Mesendoderm (in vitro differentiated cells): ENCODE results near the gene IGLON5.

Experiments used
- DNase-seq: peaks from one replicate; pipeline ENCODE4 v3.0.0; 2013
- H2AK5ac ChIP-seq: 2 replicates; pipeline ENCODE4 v1.6.1; 2013; ENCODE audit warnings: low read length, inconsistent platforms
- H2BK120ac ChIP-seq: 2 replicates; pipeline ENCODE4 v1.6.1; 2013; ENCODE audit warnings: low read depth, mild to moderate bottlenecking, low read length, moderate library complexity, mixed read lengths
- H2BK15ac ChIP-seq: replicated peaks from 2 replicates; pipeline ENCODE4 v1.6.1; 2013; ENCODE audit warnings: low read depth, mild to moderate bottlenecking, moderate library complexity
- H2BK5ac ChIP-seq: 2 replicates; pipeline ENCODE4 v1.6.1; 2013; ENCODE audit warnings: low read length, inconsistent platforms
- H3K18ac ChIP-seq: 2 replicates; pipeline ENCODE4 v1.6.1; 2013; ENCODE audit warnings: mild to moderate bottlenecking, low read length, mixed read lengths
- H3K23ac ChIP-seq: one replicate; pipeline ENCODE4 v1.6.1; 2013; ENCODE audit warnings: low read length
- H3K27ac ChIP-seq: 2 replicates; pipeline ENCODE4 v1.5.1; 2013; ENCODE audit warnings: low read depth, mild to moderate bottlenecking, inconsistent platforms, low read length, moderate library complexity
- H3K27me3 ChIP-seq: 2 replicates; pipeline ENCODE4 v1.6.1; 2013; ENCODE audit warnings: low read length, control low read depth, mild to moderate bottlenecking, inconsistent platforms; ENCODE audit not compliant: insufficient read depth, poor library complexity
- H3K36me3 ChIP-seq: 2 replicates; pipeline ENCODE4 v1.6.1; 2013; ENCODE audit warnings: low read length, inconsistent platforms; ENCODE audit not compliant: control insufficient read depth, insufficient read depth
- H3K4ac ChIP-seq: one replicate; pipeline ENCODE4 v1.6.1; 2013; ENCODE audit warnings: low read depth, mild to moderate bottlenecking, low read length, moderate library complexity
- H3K4me1 ChIP-seq: 2 replicates; pipeline ENCODE4 v1.6.1; 2013; ENCODE audit warnings: low read depth, low read length, inconsistent platforms; ENCODE audit not compliant: control insufficient read depth
- H3K4me2 ChIP-seq: 2 replicates; pipeline ENCODE4 v1.6.1; 2013; ENCODE audit warnings: low read length
- H3K4me3 ChIP-seq: 2 replicates; pipeline ENCODE4 v1.5.1; 2013; ENCODE audit warnings: mild to moderate bottlenecking, low read length
- H3K56ac ChIP-seq: one replicate; pipeline ENCODE4 v1.6.1; 2013; ENCODE audit warnings: low read length
- H3K79me1 ChIP-seq: 2 replicates; pipeline ENCODE4 v1.6.1; 2013; ENCODE audit warnings: low read length, inconsistent platforms
- H3K79me2 ChIP-seq: 2 replicates; pipeline ENCODE4 v1.6.1; 2013; ENCODE audit warnings: mild to moderate bottlenecking, low read length; ENCODE audit not compliant: control insufficient read depth, insufficient read depth
- H3K9ac ChIP-seq: 2 replicates; pipeline ENCODE4 v1.6.1; 2013; ENCODE audit warnings: low read length, inconsistent platforms
- H4K5ac ChIP-seq: one replicate; pipeline ENCODE4 v1.6.1; 2013; ENCODE audit warnings: low read length
- H4K8ac ChIP-seq: one replicate; pipeline ENCODE4 v1.6.1; 2013; ENCODE audit warnings: low read depth, mild to moderate bottlenecking, control low read depth, low read length, moderate library complexity
- WGBS: extraction: QIAGEN DNeasy Blood & Tissue Kit; methylation state at CpG from one replicate; pipeline ENCODE4 v1.1.7; 2013; ENCODE audit warnings: low lambda C conversion rate, missing lambda C conversion rate; ENCODE audit not compliant: insufficient coverage; ENCODE audit errors: extremely low coverage; 5-methylcytosine and 5-hydroxymethylcytosine counted together

The IGLON5 gene

GRCh38 chr19:51277112-51277511 is 34.3 kb upstream of the IGLON5 start:
- no peak overlapping the region for H4K8ac ChIP-seq
- no peak overlapping the region for H3K27ac ChIP-seq
- no peak for DNase-seq
- H3K4me3 ChIP-seq = no peak overlapping the region
- H3K79me2 ChIP-seq = no peaks in the 10 kb centered on the region
- H3K9ac ChIP-seq = no peak overlapping the region
- H4K5ac ChIP-seq = no peak overlapping the region
- no peak overlapping the region for H3K4ac ChIP-seq
- no peak overlapping the region for H3K18ac ChIP-seq
- no peak overlapping the region for H3K56ac ChIP-seq
- H3K36me3 ChIP-seq = no peaks in the 10 kb centered on the region
- no peaks in the 10 kb centered on the region for H3K27me3 ChIP-seq
- no peak overlapping the region for H2AK5ac ChIP-seq
- H2BK5ac ChIP-seq = no peak overlapping the region
- H2BK15ac ChIP-seq = no peak overlapping the region
- H3K79me1 ChIP-seq = no peaks in the 10 kb centered on the region
- no peaks in the 10 kb centered on the region for H3K4me1 ChIP-seq
- H3K4me2 ChIP-seq = no peak overlapping the region
- no peak overlapping the region for H2BK120ac ChIP-seq
- WGBS = no CpG with 5 or more reads among the region's 3 CpGs
- H3K23ac ChIP-seq = no peak overlapping the region

- no peak overlapping the region for H3K18ac ChIP-seq
- no peak overlapping the region for H2BK15ac ChIP-seq
- no CpG with 5 or more reads among the region's 4 CpGs for WGBS
- H3K23ac ChIP-seq = no peak overlapping the region
- DNase-seq = no peak
- no peak overlapping the region for H3K27ac ChIP-seq
- H3K27me3 ChIP-seq = no peaks in the 10 kb centered on the region
- H3K56ac ChIP-seq = no peak overlapping the region
- no peak overlapping the region for H3K4ac ChIP-seq
- no peaks in the 10 kb centered on the region for H3K36me3 ChIP-seq
- H3K79me1 ChIP-seq = no peaks in the 10 kb centered on the region
- H4K8ac ChIP-seq = no peak overlapping the region
- no peak overlapping the region for H2BK120ac ChIP-seq
- H3K79me2 ChIP-seq = no peaks in the 10 kb centered on the region
- H3K9ac ChIP-seq = no peak overlapping the region
- H4K5ac ChIP-seq = no peak overlapping the region
- H3K4me3 ChIP-seq = no peak overlapping the region
- H2BK5ac ChIP-seq = no peak overlapping the region
- H3K4me2 ChIP-seq = no peak overlapping the region
- H2AK5ac ChIP-seq = no peak overlapping the region
- H3K4me1 ChIP-seq = no peaks in the 10 kb centered on the region
These were observed 29.1 kb upstream of the IGLON5 start for GRCh38 chr19:51282335-51282734.

DNA sequence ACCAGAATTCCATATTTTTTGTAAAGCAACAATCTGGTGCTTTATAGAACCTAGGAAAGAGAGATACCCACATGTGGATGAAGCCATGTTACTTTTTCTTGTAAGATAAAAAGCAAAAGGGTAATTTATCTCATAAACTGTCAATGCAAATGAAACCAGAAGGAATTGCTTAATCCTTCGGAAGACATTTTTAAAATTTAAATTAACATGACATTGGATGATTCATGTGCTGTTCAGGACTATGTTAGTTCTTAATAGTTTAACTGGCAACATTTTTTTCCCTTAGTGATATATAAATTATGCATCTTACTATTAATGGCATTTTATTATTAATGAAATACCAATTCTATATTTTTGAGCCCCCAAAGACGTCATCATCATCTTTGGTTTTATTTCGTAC is 25.8 kb upstream of the IGLON5 start:
- no peak overlapping the region for H3K27ac ChIP-seq
- H3K23ac ChIP-seq = no peak overlapping the region
- H2AK5ac ChIP-seq = no peak overlapping the region
- no peaks in the 10 kb centered on the region for H3K36me3 ChIP-seq
- no peak overlapping the region for H3K4ac ChIP-seq
- no peaks in the 10 kb centered on the region for H3K4me1 ChIP-seq
- DNase-seq = no peak
- H2BK15ac ChIP-seq = no peak overlapping the region
- H4K8ac ChIP-seq = no peak overlapping the region
- H3K4me2 ChIP-seq = no peak overlapping the region
- H3K79me1 ChIP-seq = no peaks in the 10 kb centered on the region
- H2BK120ac ChIP-seq = no peak overlapping the region
- H3K56ac ChIP-seq = no peak overlapping the region
- H3K27me3 ChIP-seq = no peaks in the 10 kb centered on the region
- WGBS = no CpG with 5 or more reads among the region's 3 CpGs
- H3K4me3 ChIP-seq = no peak overlapping the region
- H3K18ac ChIP-seq = no peak overlapping the region
- H3K79me2 ChIP-seq = no peaks in the 10 kb centered on the region
- no peak overlapping the region for H4K5ac ChIP-seq
- no peak overlapping the region for H2BK5ac ChIP-seq
- no peak overlapping the region for H3K9ac ChIP-seq

GRCh38 chr19:51289635-51290034 is 21.8 kb upstream of the IGLON5 start:
- no peak overlapping the region for H3K18ac ChIP-seq
- H3K27ac ChIP-seq = no peak overlapping the region
- no peak overlapping the region for H3K4me2 ChIP-seq
- no peak overlapping the region for H4K8ac ChIP-seq
- H3K9ac ChIP-seq = no peak overlapping the region
- no peaks in the 10 kb centered on the region for H3K27me3 ChIP-seq
- H2BK15ac ChIP-seq = no peak overlapping the region
- no peak overlapping the region for H3K56ac ChIP-seq
- no peaks in the 10 kb centered on the region for H3K79me1 ChIP-seq
- WGBS = no CpG with 5 or more reads among the region's 1 CpG
- no peak for DNase-seq
- H4K5ac ChIP-seq = no peak overlapping the region
- H2BK120ac ChIP-seq = no peak overlapping the region
- H3K36me3 ChIP-seq = no peaks in the 10 kb centered on the region
- no peak overlapping the region for H2BK5ac ChIP-seq
- no peak overlapping the region for H2AK5ac ChIP-seq
- no peaks in the 10 kb centered on the region for H3K79me2 ChIP-seq
- no peak overlapping the region for H3K4me3 ChIP-seq
- no peak overlapping the region for H3K4ac ChIP-seq
- H3K23ac ChIP-seq = no peak overlapping the region
- peaks cover 16% of the 10 kb centered on the region for H3K4me1 ChIP-seq

GRCh38 chr19:51292971-51293370 is 18.5 kb upstream of the IGLON5 start:
- Histone ChIP-seq H3K79me1 (no peaks in the 10 kb centered on the region), H3K56ac (peak overlapping the region; percentile 67), H2BK120ac (peak overlapping the region; percentile 32), H3K9ac (no peak overlapping the region), H3K27me3 (no peaks in the 10 kb centered on the region), H2AK5ac (no peak overlapping the region), H2BK5ac (no peak overlapping the region), H3K23ac (no peak overlapping the region), H3K18ac (no peak overlapping the region), H3K4ac (no peak overlapping the region), H4K5ac (no peak overlapping the region), H3K36me3 (no peaks in the 10 kb centered on the region), H2BK15ac (no peak overlapping the region), H3K4me1 (peaks cover 18% of the 10 kb centered on the region), H4K8ac (no peak overlapping the region), H3K27ac (peak overlapping the region; percentile 57), H3K79me2 (no peaks in the 10 kb centered on the region), H3K4me3 (no peak overlapping the region), H3K4me2 (no peak overlapping the region)
- no CpG with 5 or more reads among the region's 11 CpGs for WGBS
- DNase-seq = peak; percentile 58

- peak overlapping the region; percentile 57 for H3K27ac ChIP-seq
- no peaks in the 10 kb centered on the region for H3K27me3 ChIP-seq
These were observed 17.8 kb upstream of the IGLON5 start for GRCh38 chr19:51293571-51294210.

More at GRCh38 chr19:51293571-51294210, 17.8 kb upstream of the IGLON5 start:
- WGBS = no CpG with 5 or more reads among the region's 14 CpGs
- Histone ChIP-seq H3K18ac (peak overlapping the region; percentile 81), H3K9ac (peak overlapping the region; percentile 8), H2BK5ac (peak overlapping the region; percentile 48), H4K8ac (no peak overlapping the region), H3K36me3 (no peaks in the 10 kb centered on the region), H3K79me2 (no peaks in the 10 kb centered on the region), H4K5ac (no peak overlapping the region), H3K56ac (peak overlapping the region; percentile 67), H3K4me3 (no peak overlapping the region), H2AK5ac (peak overlapping the region; percentile 20), H3K4me2 (no peak overlapping the region), H3K4me1 (peaks cover 18% of the 10 kb centered on the region), H3K23ac (no peak overlapping the region), H3K4ac (no peak overlapping the region), H2BK120ac (peak overlapping the region; percentile 32), H2BK15ac (no peak overlapping the region), H3K79me1 (no peaks in the 10 kb centered on the region)
- peak; percentile 46 for DNase-seq
